Activated CD4-positive, alpha-beta T cell treated with anti-CD3 and anti-CD28 coated beads, Interleukin-2, amount 50 U/mL, for 24 hours (primary cell): Measurements from ENCODE around the gene CCDC182.
A peak's percentile ranks its signal among the peaks of the same experiment; 100 is the strongest.

Source experiments
- DNase-seq, 2 donors: peaks; one replicate each; pipeline ENCODE4 v3.0.0-alpha.2; 2020; ENCODE audit warnings: low read depth in 1 of 2, low spot score in 1 of 2

Gene CCDC182

DNA sequence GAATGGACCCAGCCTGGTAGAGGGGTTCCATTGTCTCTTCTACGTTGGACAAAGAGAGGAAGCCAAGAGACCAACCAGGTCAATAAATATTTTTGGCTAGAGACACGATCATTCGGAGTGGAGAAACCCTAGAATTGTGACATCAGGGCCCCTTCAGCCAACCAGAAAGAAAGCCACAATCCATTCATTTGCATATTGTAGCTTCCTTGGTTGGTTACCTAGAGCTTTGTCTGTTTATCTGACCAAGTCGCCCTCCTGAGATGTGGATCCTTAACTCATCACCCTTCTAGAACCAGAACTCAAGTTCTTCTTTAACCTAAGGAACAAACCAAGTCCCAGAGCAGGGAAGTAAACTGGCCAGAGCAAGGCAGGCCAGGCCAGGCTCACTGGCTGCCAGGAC lies at the start of gene CCDC182:
CCDC182 (minus strand) TSS at position 58 of the 400 bp plus-strand sequence; CDS start at position 31, 27 bp downstream.
- no peak for DNase-seq

DNA sequence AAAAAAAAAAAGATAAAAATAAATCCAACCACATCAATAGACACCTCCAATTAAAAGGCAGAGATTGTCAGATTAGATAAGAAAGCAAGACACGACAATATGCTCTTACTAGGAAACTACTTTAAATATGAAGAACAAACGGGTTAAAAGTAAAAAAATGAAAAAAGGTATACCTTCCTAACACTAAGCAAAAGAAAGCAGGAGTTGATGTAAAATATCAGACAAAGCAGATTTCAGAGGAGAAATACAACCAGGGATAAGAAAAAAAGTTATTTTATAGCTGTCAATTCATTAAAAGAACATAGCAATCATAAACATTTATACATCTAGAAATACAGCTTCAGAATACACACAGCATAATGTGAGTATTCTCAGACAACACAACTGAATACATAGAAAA lies 49.7 kb upstream of the CCDC182 start:
- DNase-seq, result no peak

- no peak for DNase-seq
Measured at GRCh38 chr17:57788725-57789124, 43.6 kb upstream of the CCDC182 start.

GRCh38 chr17:57785022-57785421 lies 39.9 kb upstream of the CCDC182 start:
- DNase-seq, result no peak

- DNase-seq, result no peak
Measured at GRCh38 chr17:57784226-57784895, 39.3 kb upstream of the CCDC182 start.

GRCh38 chr17:57783338-57783742 lies 38.2 kb upstream of the CCDC182 start:
- DNase-seq, result peak; percentile 56 to 60

- no peak for DNase-seq
Measured at GRCh38 chr17:57782647-57783337, 37.7 kb upstream of the CCDC182 start.

- no peak for DNase-seq
Measured at GRCh38 chr17:57782062-57782490, 37.0 kb upstream of the CCDC182 start.

- DNase-seq, result no peak
Measured at GRCh38 chr17:57781386-57782061, 36.4 kb upstream of the CCDC182 start.

- no peak for DNase-seq
Measured at GRCh38 chr17:57779706-57780105, 34.6 kb upstream of the CCDC182 start.

DNA sequence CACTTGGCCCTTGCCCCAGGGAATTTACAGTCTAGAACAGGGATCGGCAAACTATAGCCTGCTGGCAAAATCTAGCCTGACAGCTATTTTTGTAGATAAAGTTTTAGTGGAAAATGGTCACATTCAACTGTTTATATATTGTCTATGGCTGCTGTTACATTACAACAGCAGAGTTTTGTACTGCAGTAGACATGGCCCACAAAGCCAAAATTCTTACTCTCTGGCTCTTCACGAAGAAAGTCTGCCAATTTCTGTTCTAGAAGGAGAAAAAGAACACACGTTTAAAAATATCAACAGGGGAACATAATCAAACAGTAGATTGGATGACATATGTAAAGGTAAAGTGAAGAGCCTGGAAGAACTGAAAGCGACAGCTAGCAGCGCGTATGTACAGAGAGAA lies 33.2 kb upstream of the CCDC182 start:
- no peak for DNase-seq

DNA sequence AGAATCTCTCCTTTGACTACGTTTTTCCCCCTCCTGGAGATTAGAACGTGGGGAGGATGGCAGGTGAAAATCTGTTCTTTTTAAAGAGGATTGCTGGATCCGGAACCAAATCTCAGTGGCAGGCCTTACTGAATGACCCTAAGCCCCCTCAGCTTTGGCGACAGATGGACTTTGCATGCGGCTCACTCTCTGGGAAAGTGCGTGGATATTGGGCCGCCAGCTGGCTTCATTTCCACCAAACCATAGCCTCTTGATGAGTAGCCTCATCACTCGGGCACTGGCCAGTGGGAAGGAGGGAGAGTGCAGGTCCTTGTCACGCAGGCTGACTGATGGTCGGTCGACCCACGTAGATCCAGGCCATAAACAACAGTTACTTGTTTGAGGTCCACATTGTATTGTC lies 31.3 kb upstream of the CCDC182 start:
- no peak for DNase-seq

DNA sequence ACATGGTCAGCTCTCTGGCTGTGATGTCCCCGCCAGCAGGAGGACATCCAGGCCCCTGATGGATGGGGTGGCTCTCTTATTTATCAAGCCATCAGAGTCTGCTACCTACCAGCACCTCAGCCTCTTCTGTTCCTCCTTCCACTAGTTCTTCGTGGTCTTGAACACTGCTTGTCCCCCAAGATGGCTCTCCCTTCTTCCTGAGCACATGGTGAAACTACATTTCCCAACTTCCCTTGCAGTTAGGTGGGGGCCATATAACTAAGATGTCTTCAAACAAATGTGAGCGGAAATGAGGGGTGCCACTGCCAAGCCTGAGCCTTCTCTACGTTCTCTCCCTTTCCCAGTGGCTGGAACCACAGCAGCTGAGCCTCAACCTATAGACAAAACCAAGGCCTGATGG lies 29.8 kb upstream of the CCDC182 start:
- DNase-seq, result no peak

DNA sequence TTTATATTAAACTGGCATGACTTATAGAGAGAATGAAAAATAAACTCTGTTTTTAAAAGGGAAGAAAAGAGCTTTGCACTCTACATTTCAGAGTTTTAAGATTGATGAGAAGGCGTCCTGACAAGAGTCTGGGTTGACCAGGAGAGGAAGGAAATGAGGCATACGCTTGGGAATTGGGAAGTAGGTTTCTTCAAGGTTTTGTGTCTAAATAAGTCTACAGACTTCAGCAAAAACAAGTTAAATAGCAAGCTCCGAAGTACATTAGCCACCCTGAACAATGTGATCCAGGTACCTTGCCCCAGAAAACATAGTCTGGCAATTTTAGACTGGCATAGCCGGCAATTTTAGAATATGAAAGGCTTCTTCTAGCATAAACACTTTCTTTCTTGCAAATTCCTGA lies 28.5 kb upstream of the CCDC182 start:
- DNase-seq, result no peak

DNA sequence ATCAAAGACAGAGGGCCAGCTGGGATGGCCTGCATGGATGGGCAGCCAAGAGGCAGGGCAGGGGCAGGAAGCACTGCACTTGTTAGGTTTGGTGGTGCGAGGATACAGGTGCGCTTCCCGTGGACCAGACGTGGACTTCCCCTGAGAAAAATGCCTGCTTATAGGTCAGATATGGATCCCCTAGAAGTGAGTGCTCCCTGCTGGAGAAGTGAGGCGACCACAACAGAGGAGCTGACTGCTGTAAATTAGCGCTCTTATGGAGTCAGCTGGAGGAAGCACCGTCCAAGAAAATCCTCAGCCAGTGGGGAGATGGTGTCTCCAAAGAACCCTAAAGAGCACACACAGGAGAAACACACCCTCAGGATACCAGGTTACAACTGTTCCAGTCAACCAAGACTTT lies 27.7 kb upstream of the CCDC182 start:
- no peak for DNase-seq

DNA sequence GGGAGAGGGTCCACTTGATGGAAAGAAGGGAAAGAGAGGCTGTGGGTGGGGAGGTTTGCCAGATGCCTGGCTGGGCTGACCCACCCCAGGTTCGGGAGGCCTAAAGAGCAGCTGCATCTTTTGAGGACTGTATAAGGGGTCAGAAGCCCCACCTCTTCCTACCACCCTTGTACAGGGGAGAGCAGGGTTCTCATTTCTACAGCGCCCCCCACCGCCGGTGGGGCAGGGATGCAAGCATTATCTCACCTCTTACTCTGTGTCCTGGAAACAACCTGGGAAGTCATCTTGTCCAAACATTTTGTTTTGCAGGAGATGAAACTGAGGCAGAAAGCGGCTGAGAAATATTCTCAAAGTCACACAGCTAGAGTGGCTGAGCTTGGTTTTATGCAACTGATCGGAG lies 22.5 kb upstream of the CCDC182 start:
- DNase-seq, result no peak

- no peak for DNase-seq
Measured at GRCh38 chr17:57766318-57766943, 21.3 kb upstream of the CCDC182 start.

- DNase-seq, result no peak
Measured at GRCh38 chr17:57762452-57763395, 17.6 kb upstream of the CCDC182 start.

- DNase-seq, result no peak
Measured at GRCh38 chr17:57761887-57762286, 16.8 kb upstream of the CCDC182 start.

DNA sequence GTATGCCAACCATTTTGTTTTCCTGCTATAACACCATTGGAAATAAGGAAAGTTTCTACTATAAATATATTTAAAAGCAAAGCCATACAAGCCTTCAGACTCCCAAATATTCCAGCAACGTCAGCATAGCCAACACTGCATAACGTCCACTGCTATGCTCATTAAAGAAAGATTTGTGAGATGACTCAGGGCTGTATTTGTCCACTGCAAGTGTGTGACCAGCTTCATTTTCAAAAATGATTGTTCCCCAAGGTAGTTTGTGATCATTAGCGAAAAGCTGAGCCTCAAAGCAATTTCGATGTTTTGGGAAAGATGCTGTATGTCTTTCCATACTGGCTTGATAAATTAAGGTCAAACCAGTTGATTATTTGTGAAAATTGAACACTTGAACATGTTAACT lies 14.9 kb upstream of the CCDC182 start:
- DNase-seq, result no peak

DNA sequence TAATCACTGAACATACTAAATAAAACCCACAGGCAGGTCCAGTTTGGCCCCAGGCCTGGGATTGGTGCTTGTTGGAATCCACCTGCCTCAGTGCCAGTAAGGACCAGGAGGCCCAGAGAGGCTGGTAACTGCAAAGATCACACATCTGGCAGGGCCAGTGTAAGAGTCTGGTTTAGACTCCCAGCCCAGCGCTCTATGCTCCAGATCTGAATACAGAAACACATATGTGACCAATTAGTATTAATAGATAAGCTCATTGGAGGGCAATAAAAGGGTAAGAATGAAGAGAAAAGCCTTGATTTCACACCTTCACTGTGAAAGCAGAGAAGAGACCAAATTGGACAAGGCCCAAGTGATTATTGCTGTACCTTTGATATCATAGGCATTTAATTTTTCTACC lies 13.6 kb upstream of the CCDC182 start:
- DNase-seq, result no peak
